Nucleus accumbens (tissue), 56 donors: ENCODE results near the gene KRTAP10-12.
"Not testable (repeated sequence)": the region's sequence is repeated elsewhere in the genome, so short reads cannot be mapped to it uniquely, and the experiment has no call there.

ENCODE experiments used
- DNase-seq, 56 donors: peaks; one replicate each; lab custom pipeline; 2025; lab: John Stamatoyannopoulos, UW

Gene KRTAP10-12

GRCh38 chr21:44697172-44697810 is at the start of gene KRTAP10-12:
Gene KRTAP10-12, plus strand, starts transcription at chr21:44697172. Its CDS starts 30 bp downstream, at chr21:44697202.
- DNase-seq = not testable (repeated sequence)

- no peak for DNase-seq
Observed at GRCh38 chr21:44647222-44647552, 49.8 kb upstream of the KRTAP10-12 start.

GRCh38 chr21:44648557-44649311 is 48.2 kb upstream of the KRTAP10-12 start:
- DNase-seq = no peak

- DNase-seq = no peak
Observed at GRCh38 chr21:44649521-44650100, 47.4 kb upstream of the KRTAP10-12 start.

- no peak for DNase-seq
Observed at GRCh38 chr21:44650265-44650972, 46.6 kb upstream of the KRTAP10-12 start.

GRCh38 chr21:44650973-44651675 is 45.8 kb upstream of the KRTAP10-12 start:
- DNase-seq = no peak

- DNase-seq = no peak
Observed at GRCh38 chr21:44653123-44653522, 43.8 kb upstream of the KRTAP10-12 start.

- DNase-seq = no peak
Observed at GRCh38 chr21:44653656-44654575, 43.1 kb upstream of the KRTAP10-12 start.

- DNase-seq = no peak
Observed at GRCh38 chr21:44654576-44655175, 42.3 kb upstream of the KRTAP10-12 start, which contains the start of gene KRTAP12-4. Gene KRTAP12-4, minus strand, starts transcription at chr21:44654659. Its CDS starts 45 bp downstream, at chr21:44654614.

GRCh38 chr21:44656868-44657267 is 40.1 kb upstream of the KRTAP10-12 start:
- no peak for DNase-seq

GRCh38 chr21:44657635-44658540 is 39.1 kb upstream of the KRTAP10-12 start, which contains the start of gene KRTAP12-3:
Gene KRTAP12-3, plus strand, starts transcription at chr21:44657932. Its CDS starts 48 bp downstream, at chr21:44657980.
- no peak for DNase-seq

- no peak for DNase-seq
Observed at GRCh38 chr21:44658541-44658910, 38.4 kb upstream of the KRTAP10-12 start.

- no peak for DNase-seq
Observed at GRCh38 chr21:44658913-44659595, 37.9 kb upstream of the KRTAP10-12 start.

- DNase-seq = not testable (repeated sequence)
Observed at GRCh38 chr21:44661567-44661966, 35.4 kb upstream of the KRTAP10-12 start.

- no peak for DNase-seq
Observed at GRCh38 chr21:44664691-44665090, 32.3 kb upstream of the KRTAP10-12 start.

- no peak for DNase-seq
Observed at GRCh38 chr21:44666401-44667320, 30.3 kb upstream of the KRTAP10-12 start, which contains the start of gene KRTAP12-2. Gene KRTAP12-2, minus strand, starts transcription at chr21:44666927. Its CDS starts 41 bp downstream, at chr21:44666886.
